Common myeloid progenitor, CD34-positive (primary cell): ENCODE measurements around the gene OBSCN.

Experiments used
- CTCF ChIA-PET: fragments of 350-600 bp; sonication (Branson Sonifier 250); formaldehyde crosslinking; loops from one replicate; lab custom pipeline; 2021; ENCODE audit warnings: antibody characterized with exemption; lab: Charles Lee
- POLR2A ChIA-PET: fragments of 350-600 bp; sonication (Branson Sonifier 250); formaldehyde crosslinking; loops from one replicate; lab custom pipeline; 2021; ENCODE audit warnings: antibody characterized with exemption; lab: Charles Lee
- DNase-seq, 3 donors: peaks; one replicate each; pipeline versions ENCODE4 v3.0.0 to v3.0.0-alpha.2; 2013
- H3K27ac ChIP-seq, 2 experiments: 1 replicate in 1 of 2; 2 replicates in 1 of 2; pipeline ENCODE4 v1.7.0; 2013; ENCODE audit warnings: inconsistent platforms in 2 of 2, low read length in 2 of 2, mild to moderate bottlenecking in 2 of 2, low read depth in 1 of 2, moderate library complexity in 1 of 2; ENCODE audit not compliant: severe bottlenecking in 2 of 2, insufficient read depth in 1 of 2, poor library complexity in 1 of 2
- H3K27me3 ChIP-seq, 5 experiments: replicated peaks in 2 of 5; 1 replicate in 3 of 5; 2 replicates in 2 of 5; pipeline versions ENCODE4 v1.6.1 to v1.7.0; 2013; ENCODE audit warnings: low read length in 4 of 5, mild to moderate bottlenecking in 2 of 5, moderate library complexity in 2 of 5, inconsistent platforms in 1 of 5; ENCODE audit not compliant: insufficient read depth in 5 of 5, control insufficient read depth in 4 of 5
- H3K36me3 ChIP-seq, 4 experiments: 1 replicate in 2 of 4; 2 replicates in 2 of 4; pipeline versions ENCODE4 v1.6.1 to v1.7.0; 2013; ENCODE audit warnings: low read length in 3 of 4, control low read depth in 1 of 4, mild to moderate bottlenecking in 1 of 4; ENCODE audit not compliant: control insufficient read depth in 4 of 4, insufficient read depth in 4 of 4
- H3K4me1 ChIP-seq, 4 experiments: 1 replicate in 3 of 4; 2 replicates in 1 of 4; pipeline versions ENCODE4 v1.6.1 to v1.7.1; 2013; ENCODE audit warnings: low read length in 3 of 4, mild to moderate bottlenecking in 3 of 4, control low read depth in 1 of 4, inconsistent platforms in 1 of 4, moderate library complexity in 1 of 4; ENCODE audit not compliant: control insufficient read depth in 4 of 4, insufficient read depth in 4 of 4; ENCODE audit errors: control extremely low read depth in 1 of 4
- H3K4me3 ChIP-seq, 7 experiments: 1 replicate in 4 of 7; 2 replicates in 3 of 7; pipeline versions ENCODE4 v1.5.1 to v1.7.0; 2013; ENCODE audit warnings: mild to moderate bottlenecking in 7 of 7, low read length in 6 of 7, moderate library complexity in 6 of 7, inconsistent platforms in 2 of 7, low read depth in 2 of 7, control low read depth in 1 of 7; ENCODE audit not compliant: insufficient read depth in 4 of 7, control insufficient read depth in 1 of 7; ENCODE audit errors: extremely low read depth in 1 of 7
- H3K9me3 ChIP-seq, 5 experiments: 1 replicate in 4 of 5; 2 replicates in 1 of 5; pipeline versions ENCODE4 v1.6.1 to v1.7.1; 2013; ENCODE audit warnings: low read length in 4 of 5, mild to moderate bottlenecking in 2 of 5, inconsistent platforms in 1 of 5, low read depth in 1 of 5, moderate library complexity in 1 of 5; ENCODE audit not compliant: control insufficient read depth in 4 of 5, insufficient read depth in 2 of 5; ENCODE audit errors: control extremely low read depth in 1 of 5
- WGBS: methylation state at CpG from one replicate; pipeline ENCODE4 v1.1.5; 2013; ENCODE audit not compliant: insufficient coverage; 5-methylcytosine and 5-hydroxymethylcytosine counted together

Gene OBSCN

GRCh38 chr1:228280961-228281591 lies 73.2 kb downstream of the OBSCN start:
- Histone ChIP-seq H3K36me3 (peaks cover 0 to 66% (median 14%) of the 10 kb centered on the region in 4 experiments), H3K9me3 (no peaks in the 10 kb centered on the region), H3K27ac (no peak overlapping the region), H3K4me1 (peaks cover 0 to 6% (median 4%) of the 10 kb centered on the region in 4 experiments), H3K27me3 (no peaks in the 10 kb centered on the region), H3K4me3 (no peak overlapping the region)
- WGBS: 99% methylated on average over 13 of the region's 15 CpGs
- CTCF ChIA-PET: no interaction called here
- POLR2A ChIA-PET: no interaction called here
- DNase-seq: no peak

- WGBS: 100% methylated on average over 13 of the region's 16 CpGs
- Histone ChIP-seq H3K27me3 (no peaks in the 10 kb centered on the region), H3K9me3 (no peaks in the 10 kb centered on the region), H3K36me3 (peaks cover 0 to 72% (median 16%) of the 10 kb centered on the region in 4 experiments), H3K4me1 (no peaks in the 10 kb centered on the region), H3K4me3 (no peak overlapping the region), H3K27ac (no peak overlapping the region)
- POLR2A ChIA-PET: no interaction called here
- CTCF ChIA-PET: no interaction called here
- no peak for DNase-seq
Observed at GRCh38 chr1:228281631-228282328, 73.9 kb downstream of the OBSCN start.

- H3K4me1 ChIP-seq: no peaks in the 10 kb centered on the region
- no peaks in the 10 kb centered on the region for H3K27me3 ChIP-seq
- H3K9me3 ChIP-seq: no peaks in the 10 kb centered on the region
- WGBS: 93% methylated on average over 14 of the region's 17 CpGs
- no peak for DNase-seq
- POLR2A ChIA-PET: no interaction called here
- CTCF ChIA-PET: no interaction called here
- H3K36me3 ChIP-seq: peaks cover 0 to 72% (median 15%) of the 10 kb centered on the region in 4 experiments
- no peak overlapping the region for H3K4me3 ChIP-seq
- H3K27ac ChIP-seq: no peak overlapping the region
Observed at GRCh38 chr1:228282329-228283042, 74.6 kb downstream of the OBSCN start.

- H3K9me3 ChIP-seq: no peaks in the 10 kb centered on the region
- WGBS: 91% methylated on average over 22 of the region's 22 CpGs
- H3K4me3 ChIP-seq: no peak overlapping the region
- CTCF ChIA-PET: interaction anchor here (1.3 kb wide), 1 partner anchor 11 kb away, joined by 3 read pairs; no protein-coding TSS in a partner anchor
- H3K4me1 ChIP-seq: no peaks in the 10 kb centered on the region
- H3K27me3 ChIP-seq: no peaks in the 10 kb centered on the region
- H3K36me3 ChIP-seq: peaks cover 0 to 75% (median 15%) of the 10 kb centered on the region in 4 experiments
- DNase-seq: no peak
- no peak overlapping the region for H3K27ac ChIP-seq
- POLR2A ChIA-PET: no interaction called here
Observed at GRCh38 chr1:228283043-228283371, 75.2 kb downstream of the OBSCN start.

- Histone ChIP-seq H3K9me3 (no peaks in the 10 kb centered on the region), H3K27me3 (no peaks in the 10 kb centered on the region), H3K4me3 (no peak overlapping the region), H3K36me3 (peaks cover 0 to 79% (median 15%) of the 10 kb centered on the region in 4 experiments), H3K27ac (no peak overlapping the region), H3K4me1 (no peaks in the 10 kb centered on the region)
- CTCF ChIA-PET: interaction anchor here (0.6 to 1.3 kb wide), 2 partner anchors 10 to 56 kb away, joined by 3 read pairs; no protein-coding TSS in a partner anchor
- WGBS: 98% methylated on average over 19 of the region's 20 CpGs
- DNase-seq: no peak
- POLR2A ChIA-PET: no interaction called here
Observed at GRCh38 chr1:228283476-228284147, 75.8 kb downstream of the OBSCN start.

- ChIA-PET POLR2A (no interaction called here), CTCF (interaction anchor here (0.6 to 1.3 kb wide), 2 partner anchors 10 to 56 kb away, joined by 3 read pairs; no protein-coding TSS in a partner anchor)
- Histone ChIP-seq H3K4me1 (no peaks in the 10 kb centered on the region), H3K27ac (no peak overlapping the region), H3K36me3 (peaks cover 0 to 77% (median 15%) of the 10 kb centered on the region in 4 experiments), H3K9me3 (no peaks in the 10 kb centered on the region), H3K27me3 (no peaks in the 10 kb centered on the region), H3K4me3 (no peak overlapping the region)
- 95% methylated on average over 3 of the region's 3 CpGs for WGBS
- no peak for DNase-seq
Observed at GRCh38 chr1:228284148-228284495, 76.3 kb downstream of the OBSCN start.
